ENCODE results near the gene ABITRAM.

DNA sequence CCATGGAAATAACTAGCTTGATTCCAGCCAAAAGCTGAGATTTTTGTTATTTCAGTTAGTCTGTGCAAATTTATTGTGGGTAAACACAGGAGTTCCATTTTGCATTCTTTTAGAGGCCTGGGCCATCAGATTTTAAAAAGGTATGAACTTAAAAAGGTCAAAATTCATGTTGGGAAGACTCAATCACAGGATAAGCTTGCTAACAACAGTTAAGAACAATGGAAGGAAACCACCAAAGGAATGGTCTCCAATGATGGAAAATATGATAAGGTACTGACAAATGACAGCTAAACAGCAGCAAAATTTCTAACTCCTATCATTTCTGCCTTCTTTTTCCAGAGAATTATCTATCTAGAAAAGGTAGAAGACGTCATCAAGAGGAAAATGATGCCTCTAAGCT, 16.0 kb downstream of the ABITRAM start:
- TF ChIP-seq, protein P1, sequence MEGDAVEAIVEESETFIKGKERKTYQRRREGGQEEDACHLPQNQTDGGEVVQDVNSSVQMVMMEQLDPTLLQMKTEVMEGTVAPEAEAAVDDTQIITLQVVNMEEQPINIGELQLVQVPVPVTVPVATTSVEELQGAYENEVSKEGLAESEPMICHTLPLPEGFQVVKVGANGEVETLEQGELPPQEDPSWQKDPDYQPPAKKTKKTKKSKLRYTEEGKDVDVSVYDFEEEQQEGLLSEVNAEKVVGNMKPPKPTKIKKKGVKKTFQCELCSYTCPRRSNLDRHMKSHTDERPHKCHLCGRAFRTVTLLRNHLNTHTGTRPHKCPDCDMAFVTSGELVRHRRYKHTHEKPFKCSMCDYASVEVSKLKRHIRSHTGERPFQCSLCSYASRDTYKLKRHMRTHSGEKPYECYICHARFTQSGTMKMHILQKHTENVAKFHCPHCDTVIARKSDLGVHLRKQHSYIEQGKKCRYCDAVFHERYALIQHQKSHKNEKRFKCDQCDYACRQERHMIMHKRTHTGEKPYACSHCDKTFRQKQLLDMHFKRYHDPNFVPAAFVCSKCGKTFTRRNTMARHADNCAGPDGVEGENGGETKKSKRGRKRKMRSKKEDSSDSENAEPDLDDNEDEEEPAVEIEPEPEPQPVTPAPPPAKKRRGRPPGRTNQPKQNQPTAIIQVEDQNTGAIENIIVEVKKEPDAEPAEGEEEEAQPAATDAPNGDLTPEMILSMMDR (IDR thresholded peaks at IDR 0.05): no peak
- no peak for TF ChIP-seq POLR2A (IDR thresholded peaks at IDR 0.05)

All from adrenal gland (tissue), 5 donors.